HepG2 (cell line): ENCODE measurements around the gene ADGRD1. TPM values are rescaled to one million over a fixed set of nuclear protein-coding genes. Genes with fewer than 3 reads are reported as not detected.

Experiments used
- ATAC-seq: fragments of 200-7000 bp; cut with Tn5 transposase; 3 replicates; pipeline ENCODE4 v1.9.1; 2020; ENCODE audit warnings: mild to moderate bottlenecking, moderate library complexity
- BruUV-seq: library from RNA; stranded (reverse); fragments of 400-500 nt; replicated peaks from 2 replicates; lab custom pipeline; 2021; lab: Mats Ljungman, UMichigan
- CTCF ChIA-PET: fragments of 300-600 bp; formaldehyde crosslinking; extraction: SDS; loops from one replicate; lab custom pipeline; 2021; ENCODE audit warnings: low total read pairs, inconsistent platforms, low intra/inter-chr PET ratio; lab: Yijun Ruan, JAX
- POLR2A ChIA-PET: fragments of 350-600 bp; sonication (Branson Sonifier 250); formaldehyde crosslinking; loops from one replicate; lab custom pipeline; 2020; ENCODE audit warnings: antibody characterized with exemption, inconsistent platforms; lab: Yijun Ruan, JAX
- DNase-seq: peaks from one replicate; pipeline ENCODE4 v3.0.0-alpha.2; 2015; ENCODE audit warnings: low spot score
- FAIRE-seq: peaks from 3 replicates; lab custom pipeline; 2011; peaks lifted over from hg19 to GRCh38; lab: Jason Lieb, UNC
- H2AFZ ChIP-seq: one replicate; pipeline ENCODE4 v1.6.1; 2011; ENCODE audit warnings: low read length, inconsistent platforms
- H3K27ac ChIP-seq: fragments of 300-600 bp; 3 replicates; pipeline ENCODE4 v1.8.0; 2011; ENCODE audit warnings: mixed run types, mild to moderate bottlenecking, mixed read lengths, low read length, inconsistent platforms; ENCODE audit not compliant: insufficient read depth; ENCODE audit errors: extremely low read length
- H3K27me3 ChIP-seq, 2 experiments: fragments of 200-600 bp in 1 of 2; 2 replicates in 1 of 2; 3 replicates in 1 of 2; pipeline versions ENCODE4 v1.6.0 to v1.8.0; 2011; ENCODE audit warnings: low read length in 2 of 2, mild to moderate bottlenecking in 2 of 2, moderate library complexity in 2 of 2, inconsistent platforms in 1 of 2; ENCODE audit not compliant: insufficient read depth in 2 of 2, control insufficient read depth in 1 of 2
- H3K36me3 ChIP-seq, 2 experiments: fragments of 200-600 bp in 1 of 2; replicated peaks in 1 of 2; 2 replicates in 1 of 2; 3 replicates in 1 of 2; pipeline versions ENCODE4 v1.5.1 to v1.8.0; 2011; ENCODE audit warnings: low read length in 2 of 2, inconsistent platforms in 1 of 2; ENCODE audit not compliant: insufficient read depth in 2 of 2, control insufficient read depth in 1 of 2
- H3K4me1 ChIP-seq: 2 replicates; pipeline ENCODE4 v1.5.1; 2012; ENCODE audit warnings: low read length, inconsistent platforms; ENCODE audit not compliant: insufficient read depth
- H3K4me2 ChIP-seq: 2 replicates; pipeline ENCODE4 v1.6.0; 2011; ENCODE audit warnings: low read depth, low read length, inconsistent platforms
- H3K4me3 ChIP-seq, 3 experiments: fragments of 200-600 bp in 1 of 3; sonication (generic), shearing (Covaris generic) in 1 of 3; replicated peaks in 1 of 3; 2 replicates each; pipeline ENCODE4 v1.5.1; 2011 to 2016; ENCODE audit warnings: low read length in 3 of 3, inconsistent platforms in 2 of 3, low read depth in 2 of 3, mild to moderate bottlenecking in 2 of 3, control low read depth in 1 of 3, mixed read lengths in 1 of 3; ENCODE audit not compliant: insufficient read depth in 1 of 3
- H3K79me2 ChIP-seq: one replicate; pipeline ENCODE4 v1.6.1; 2011; ENCODE audit warnings: low read length, inconsistent platforms; ENCODE audit not compliant: insufficient read depth
- H3K9ac ChIP-seq: 2 replicates; pipeline ENCODE4 v1.6.0; 2011; ENCODE audit warnings: mild to moderate bottlenecking, low read depth, low read length, inconsistent platforms; ENCODE audit not compliant: insufficient read depth
- H3K9me3 ChIP-seq: 2 replicates; pipeline ENCODE4 v1.5.1; 2012; ENCODE audit warnings: mild to moderate bottlenecking, low read length
- H4K20me1 ChIP-seq: 2 replicates; pipeline ENCODE4 v1.6.0; 2011; ENCODE audit warnings: inconsistent platforms, mild to moderate bottlenecking, low read length, moderate library complexity; ENCODE audit not compliant: insufficient read depth
- FOXC1 ChIP-seq: sonication (generic); formaldehyde crosslinking; IDR thresholded peaks from 2 replicates; pipeline ENCODE4 v1.8.0; 2022; ENCODE audit warnings: mild to moderate bottlenecking, missing genetic modification reagents, borderline replicate concordance
- FOXK2 ChIP-seq: fragments of 450-650 bp; IDR thresholded peaks from 2 replicates; pipeline ENCODE4 v1.6.1; 2016
- HHEX ChIP-seq: IDR thresholded peaks from 2 replicates; pipeline ENCODE4 v1.6.1; 2016; ENCODE audit warnings: control low read depth
- KAT8 ChIP-seq: IDR thresholded peaks from 2 replicates; pipeline ENCODE4 v1.6.1; 2016; ENCODE audit warnings: missing genetic modification reagents, missing compliant biosample characterization
- MAFG ChIP-seq: sonication (generic); formaldehyde crosslinking; IDR thresholded peaks from 2 replicates; pipeline ENCODE4 v1.5.1; 2020; ENCODE audit warnings: mild to moderate bottlenecking, missing genetic modification reagents
- REL ChIP-seq: sonication (generic); formaldehyde crosslinking; conservative IDR thresholded peaks from 2 replicates; pipeline ENCODE4 v1.8.0; 2022; ENCODE audit warnings: mild to moderate bottlenecking, missing genetic modification reagents, moderate library complexity
- XBP1 ChIP-seq: sonication (generic); formaldehyde crosslinking; IDR thresholded peaks from 2 replicates; pipeline ENCODE4 v1.5.0; 2020; ENCODE audit warnings: missing genetic modification reagents
- YY1 ChIP-seq: IDR thresholded peaks from 2 replicates; pipeline ENCODE4 v1.6.1; 2011; ENCODE audit warnings: low read length, low read depth, moderate library complexity, mild to moderate bottlenecking; ENCODE audit not compliant: insufficient read depth, insufficient replicate concordance
- ZNF44 ChIP-seq: sonication (generic); formaldehyde crosslinking; IDR thresholded peaks from 2 replicates; pipeline ENCODE4 v1.5.1; 2020; ENCODE audit warnings: mild to moderate bottlenecking, missing genetic modification reagents
- ZNF607 ChIP-seq: sonication (generic); formaldehyde crosslinking; IDR thresholded peaks from 2 replicates; pipeline ENCODE4 v1.5.1; 2020; ENCODE audit warnings: missing genetic modification reagents, mild to moderate bottlenecking, borderline replicate concordance
- ZNF891 ChIP-seq: sonication (generic); formaldehyde crosslinking; IDR thresholded peaks from 2 replicates; pipeline ENCODE4 v1.5.0; 2020; ENCODE audit warnings: mild to moderate bottlenecking, missing genetic modification reagents
- WGBS: methylation state at CpG from one replicate; pipeline ENCODE4 v1.1.6; 2017; ENCODE audit warnings: low lambda C conversion rate; 5-methylcytosine and 5-hydroxymethylcytosine counted together
- in situ Hi-C: cut with HindIII; loops from 2 replicates; pipeline ENCODE4 v1.10.0; 2017; ENCODE audit warnings: low pct_unique_long_range_greater_than_20kb; ENCODE audit not compliant: extremely low pct_ligation_motif_present
- intact Hi-C: fragments of 100-400 bp; cut with micrococcal nuclease; formaldehyde crosslinking; loops from one replicate; pipeline ENCODE4 v1.10.0; 2022; ENCODE audit not compliant: unreplicated experiment
- polyA plus RNA-seq, 8 experiments: library from polyadenylated mRNA; depleted of rRNA in 3 of 8; stranded (reverse) in 7 of 8; unstranded in 1 of 8; fragments of >200 nt; fragmentation: Illumina TruSeq in 4 of 8; extraction: Trizol in 4 of 8; gene quantifications; 2 replicates each; pipeline versions ENCODE4 v1.2.1 to v1.2.3, GENCODE V29; 2011 to 2016; ENCODE audit warnings: low read depth in 4 of 8, missing spikeins in 1 of 8, mixed read lengths in 1 of 8; ENCODE audit not compliant: insufficient read depth in 1 of 8
- total RNA-seq, 5 experiments: library from RNA; depleted of rRNA; stranded (reverse); fragments of >200 nt; fragmentation: Illumina TruSeq; extraction: Trizol; gene quantifications; 2 replicates each; pipeline ENCODE4 v1.2.3, GENCODE V29; 2016; ENCODE audit warnings: low read depth in 1 of 5
- TF ChIP-seq, protein P1 (sequence below), 2 experiments: fragments of 450-650 bp in 1 of 2; sonication (generic) in 1 of 2; formaldehyde crosslinking; IDR thresholded peaks; 2 replicates each; pipeline versions ENCODE4 v1.5.0 to v1.8.0; 2020 to 2022; ENCODE audit warnings: mild to moderate bottlenecking in 1 of 2, missing genetic modification reagents in 1 of 2
- TF ChIP-seq, protein P2 (sequence below): sonication (generic); formaldehyde crosslinking; IDR thresholded peaks from 2 replicates; pipeline ENCODE4 v1.5.0; 2020; ENCODE audit warnings: mild to moderate bottlenecking, missing genetic modification reagents, borderline replicate concordance
- TF ChIP-seq, protein P3 (sequence below): sonication (generic); formaldehyde crosslinking; IDR thresholded peaks from 2 replicates; pipeline ENCODE4 v1.4.0; 2020; ENCODE audit warnings: missing genetic modification reagents, mild to moderate bottlenecking, borderline replicate concordance

ADGRD1 gene
- total and polyA plus RNA-seq, 2 of the 13 experiments (the other 11 are each of a cell fraction or from before 2014, with no cell fraction given) = 0.46 to 12.4 TPM

DNA sequence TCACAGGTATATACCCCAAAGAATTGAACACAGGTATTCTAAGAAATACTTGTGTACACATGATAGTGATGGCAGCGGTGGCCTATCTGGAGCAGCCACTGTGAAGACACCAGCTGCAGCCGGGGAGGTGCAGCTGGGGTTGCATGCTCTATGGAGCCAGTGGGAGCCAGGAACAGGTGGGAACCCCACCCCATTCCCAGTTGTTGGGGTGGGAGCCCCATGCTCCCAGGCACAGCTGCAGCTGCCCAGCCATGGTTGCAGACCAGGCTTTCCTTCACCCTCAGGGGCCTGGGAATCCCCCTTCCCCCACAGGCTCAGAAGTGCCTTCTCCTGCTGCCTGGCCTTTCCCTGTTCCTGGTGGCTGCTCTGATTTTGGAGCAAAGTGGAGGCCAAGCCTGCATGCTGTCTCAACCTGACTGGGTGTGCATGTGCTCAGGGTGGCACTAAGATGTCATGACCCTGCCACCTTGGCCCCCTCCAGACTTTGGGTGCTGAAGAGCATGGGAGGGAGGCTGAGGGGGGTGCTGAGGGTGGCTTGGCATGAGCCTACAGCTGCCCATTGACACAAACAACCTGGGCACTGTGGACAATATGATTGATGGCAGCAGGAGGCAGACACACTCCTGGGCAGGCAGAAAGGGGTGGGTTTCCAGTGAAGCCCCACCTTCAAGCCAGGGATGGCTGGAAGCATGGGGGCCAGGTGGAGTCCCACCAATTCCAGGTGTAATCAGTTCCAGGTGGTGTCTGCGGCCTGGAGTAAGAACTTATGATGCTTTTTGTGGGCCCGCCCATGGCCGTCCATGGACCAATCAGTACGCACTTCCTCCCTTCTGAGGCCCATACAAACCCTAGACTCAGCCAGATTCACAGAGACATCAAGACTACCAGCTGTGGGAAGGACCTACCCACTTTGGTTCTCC lies 234.7 kb downstream of the ADGRD1 start:
- no peaks in the 10 kb centered on the region for H4K20me1 ChIP-seq
- no TSS peak for BruUV-seq
- no peak for FAIRE-seq
- no peak overlapping the region for H3K27ac ChIP-seq
- H3K79me2 ChIP-seq = no peaks in the 10 kb centered on the region
- no peak for DNase-seq
- WGBS = no CpG with 5 or more reads among the region's 6 CpGs
- no peak overlapping the region for H3K9ac ChIP-seq
- no peaks in the 10 kb centered on the region for H3K4me1 ChIP-seq
- ChIA-PET POLR2A (no interaction called here), CTCF (no interaction called here)
- no peak overlapping the region for H3K4me3 ChIP-seq
- in situ Hi-C loops = no loop called here
- no peaks in the 10 kb centered on the region for H3K36me3 ChIP-seq
- peaks cover 12% of the 10 kb centered on the region for H3K9me3 ChIP-seq
- ATAC-seq = no peak
- no peak overlapping the region for H2AFZ ChIP-seq
- H3K27me3 ChIP-seq = peaks cover 0 to 9% of the 10 kb centered on the region in 2 experiments; a peak in 2 of 5 replicates
- intact Hi-C loops = no loop called here
- H3K4me2 ChIP-seq = no peak overlapping the region
- no peak for TF ChIP-seq XBP1 (CRISPR knock-in tag)
- no peak for TF ChIP-seq ZNF891 (CRISPR knock-in tag)
- TF ChIP-seq HHEX (CRISPR knock-in tag) = no peak
- no peak for TF ChIP-seq MAFG (CRISPR knock-in tag)
- TF ChIP-seq FOXK2 = no peak
- no peak for TF ChIP-seq YY1
- TF ChIP-seq, protein P1, sequence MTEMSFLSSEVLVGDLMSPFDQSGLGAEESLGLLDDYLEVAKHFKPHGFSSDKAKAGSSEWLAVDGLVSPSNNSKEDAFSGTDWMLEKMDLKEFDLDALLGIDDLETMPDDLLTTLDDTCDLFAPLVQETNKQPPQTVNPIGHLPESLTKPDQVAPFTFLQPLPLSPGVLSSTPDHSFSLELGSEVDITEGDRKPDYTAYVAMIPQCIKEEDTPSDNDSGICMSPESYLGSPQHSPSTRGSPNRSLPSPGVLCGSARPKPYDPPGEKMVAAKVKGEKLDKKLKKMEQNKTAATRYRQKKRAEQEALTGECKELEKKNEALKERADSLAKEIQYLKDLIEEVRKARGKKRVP (CRISPR knock-in tag; IDR thresholded peaks at IDR 0.05) = no peak
- TF ChIP-seq KAT8 (CRISPR knock-in tag) = no peak
- TF ChIP-seq, protein P2, sequence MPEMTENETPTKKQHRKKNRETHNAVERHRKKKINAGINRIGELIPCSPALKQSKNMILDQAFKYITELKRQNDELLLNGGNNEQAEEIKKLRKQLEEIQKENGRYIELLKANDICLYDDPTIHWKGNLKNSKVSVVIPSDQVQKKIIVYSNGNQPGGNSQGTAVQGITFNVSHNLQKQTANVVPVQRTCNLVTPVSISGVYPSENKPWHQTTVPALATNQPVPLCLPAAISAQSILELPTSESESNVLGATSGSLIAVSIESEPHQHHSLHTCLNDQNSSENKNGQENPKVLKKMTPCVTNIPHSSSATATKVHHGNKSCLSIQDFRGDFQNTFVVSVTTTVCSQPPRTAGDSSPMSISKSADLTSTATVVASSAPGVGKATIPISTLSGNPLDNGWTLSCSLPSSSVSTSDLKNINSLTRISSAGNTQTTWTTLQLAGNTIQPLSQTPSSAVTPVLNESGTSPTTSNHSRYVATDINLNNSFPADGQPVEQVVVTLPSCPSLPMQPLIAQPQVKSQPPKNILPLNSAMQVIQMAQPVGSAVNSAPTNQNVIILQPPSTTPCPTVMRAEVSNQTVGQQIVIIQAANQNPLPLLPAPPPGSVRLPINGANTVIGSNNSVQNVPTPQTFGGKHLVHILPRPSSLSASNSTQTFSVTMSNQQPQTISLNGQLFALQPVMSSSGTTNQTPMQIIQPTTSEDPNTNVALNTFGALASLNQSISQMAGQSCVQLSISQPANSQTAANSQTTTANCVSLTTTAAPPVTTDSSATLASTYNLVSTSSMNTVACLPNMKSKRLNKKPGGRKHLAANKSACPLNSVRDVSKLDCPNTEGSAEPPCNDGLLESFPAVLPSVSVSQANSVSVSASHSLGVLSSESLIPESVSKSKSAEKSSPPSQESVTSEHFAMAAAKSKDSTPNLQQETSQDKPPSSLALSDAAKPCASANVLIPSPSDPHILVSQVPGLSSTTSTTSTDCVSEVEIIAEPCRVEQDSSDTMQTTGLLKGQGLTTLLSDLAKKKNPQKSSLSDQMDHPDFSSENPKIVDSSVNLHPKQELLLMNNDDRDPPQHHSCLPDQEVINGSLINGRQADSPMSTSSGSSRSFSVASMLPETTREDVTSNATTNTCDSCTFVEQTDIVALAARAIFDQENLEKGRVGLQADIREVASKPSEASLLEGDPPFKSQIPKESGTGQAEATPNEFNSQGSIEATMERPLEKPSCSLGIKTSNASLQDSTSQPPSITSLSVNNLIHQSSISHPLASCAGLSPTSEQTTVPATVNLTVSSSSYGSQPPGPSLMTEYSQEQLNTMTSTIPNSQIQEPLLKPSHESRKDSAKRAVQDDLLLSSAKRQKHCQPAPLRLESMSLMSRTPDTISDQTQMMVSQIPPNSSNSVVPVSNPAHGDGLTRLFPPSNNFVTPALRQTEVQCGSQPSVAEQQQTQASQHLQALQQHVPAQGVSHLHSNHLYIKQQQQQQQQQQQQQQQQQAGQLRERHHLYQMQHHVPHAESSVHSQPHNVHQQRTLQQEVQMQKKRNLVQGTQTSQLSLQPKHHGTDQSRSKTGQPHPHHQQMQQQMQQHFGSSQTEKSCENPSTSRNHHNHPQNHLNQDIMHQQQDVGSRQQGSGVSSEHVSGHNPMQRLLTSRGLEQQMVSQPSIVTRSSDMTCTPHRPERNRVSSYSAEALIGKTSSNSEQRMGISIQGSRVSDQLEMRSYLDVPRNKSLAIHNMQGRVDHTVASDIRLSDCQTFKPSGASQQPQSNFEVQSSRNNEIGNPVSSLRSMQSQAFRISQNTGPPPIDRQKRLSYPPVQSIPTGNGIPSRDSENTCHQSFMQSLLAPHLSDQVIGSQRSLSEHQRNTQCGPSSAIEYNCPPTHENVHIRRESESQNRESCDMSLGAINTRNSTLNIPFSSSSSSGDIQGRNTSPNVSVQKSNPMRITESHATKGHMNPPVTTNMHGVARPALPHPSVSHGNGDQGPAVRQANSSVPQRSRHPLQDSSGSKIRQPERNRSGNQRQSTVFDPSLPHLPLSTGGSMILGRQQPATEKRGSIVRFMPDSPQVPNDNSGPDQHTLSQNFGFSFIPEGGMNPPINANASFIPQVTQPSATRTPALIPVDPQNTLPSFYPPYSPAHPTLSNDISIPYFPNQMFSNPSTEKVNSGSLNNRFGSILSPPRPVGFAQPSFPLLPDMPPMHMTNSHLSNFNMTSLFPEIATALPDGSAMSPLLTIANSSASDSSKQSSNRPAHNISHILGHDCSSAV (CRISPR knock-in tag) = no peak
- TF ChIP-seq, protein P3, sequence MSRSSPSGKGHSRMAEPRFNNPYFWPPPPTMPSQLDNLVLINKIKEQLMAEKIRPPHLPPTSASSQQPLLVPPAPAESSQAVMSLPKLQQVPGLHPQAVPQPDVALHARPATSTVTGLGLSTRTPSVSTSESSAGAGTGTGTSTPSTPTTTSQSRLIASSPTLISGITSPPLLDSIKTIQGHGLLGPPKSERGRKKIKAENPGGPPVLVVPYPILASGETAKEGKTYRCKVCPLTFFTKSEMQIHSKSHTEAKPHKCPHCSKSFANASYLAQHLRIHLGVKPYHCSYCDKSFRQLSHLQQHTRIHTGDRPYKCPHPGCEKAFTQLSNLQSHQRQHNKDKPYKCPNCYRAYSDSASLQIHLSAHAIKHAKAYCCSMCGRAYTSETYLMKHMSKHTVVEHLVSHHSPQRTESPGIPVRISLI (CRISPR knock-in tag) = no peak
- no peak for TF ChIP-seq REL
- TF ChIP-seq FOXC1 (CRISPR knock-in tag) = no peak
- TF ChIP-seq ZNF607 (CRISPR knock-in tag) = no peak
- no peak for TF ChIP-seq ZNF44 (CRISPR knock-in tag)
